ENCODE measurements around the gene OSBPL7. TPM values are rescaled to one million over a fixed set of nuclear protein-coding genes. Genes with fewer than 3 reads are reported as not detected.

The OSBPL7 gene
- total and polyA plus RNA-seq, 8 donors: 8.4 to 34.7 (median 13.7) TPM

- Histone ChIP-seq H3K4me3 (no peak overlapping the region), H3K36me3 (peaks cover 0 to 39% (median 14%) of the 10 kb centered on the region in 3 donors), H3K27ac (no peak overlapping the region), H3K9me3 (no peaks in the 10 kb centered on the region), H3K27me3 (no peaks in the 10 kb centered on the region), H3K4me1 (peaks cover 0 to 14% (median 4%) of the 10 kb centered on the region in 3 donors)
- intact Hi-C loops (cut with DNase I): no loop called here
- FAIRE-seq (no peak), DNase-seq (peak in 2 of 6 donors; percentile 8 to 27), ATAC-seq (no peak)
- WGBS, 2 donors: 87 to 93% methylated on average over 10 to 11 of the region's 11 CpGs
- no peak for TF ChIP-seq CTCF (IDR thresholded peaks at IDR 0.05)
Observed at GRCh38 chr17:47818002-47818695, 3.4 kb downstream of the OSBPL7 start.

- intact Hi-C loops (cut with DNase I): no loop called here
- peaks cover 0 to 39% (median 14%) of the 10 kb centered on the region in 3 donors for H3K36me3 ChIP-seq
- ATAC-seq (no peak), FAIRE-seq (no peak), DNase-seq (peak in 2 of 6 donors; percentile 23 to 28)
- WGBS, 2 donors: 95 to 97% methylated on average over 10 of the region's 10 CpGs
- H3K27me3 ChIP-seq: no peaks in the 10 kb centered on the region
- H3K9me3 ChIP-seq: no peaks in the 10 kb centered on the region
- H3K4me3 ChIP-seq: no peak overlapping the region
- no peak for TF ChIP-seq CTCF (IDR thresholded peaks at IDR 0.05)
- no peak overlapping the region for H3K27ac ChIP-seq
- H3K4me1 ChIP-seq: peaks cover 1 to 13% (median 5%) of the 10 kb centered on the region in 3 donors
Observed at GRCh38 chr17:47816947-47817346, 4.6 kb downstream of the OSBPL7 start.

GRCh38 chr17:47816111-47816735, 5.4 kb downstream of the OSBPL7 start:
- WGBS, 2 donors: 95% methylated on average over 21 of the region's 21 CpGs
- DNase-seq (peak in 5 of 6 donors; percentile 9 to 74 (median 34)), ATAC-seq (no peak), FAIRE-seq (no peak)
- Histone ChIP-seq H3K27ac (no peak overlapping the region), H3K27me3 (no peaks in the 10 kb centered on the region), H3K9me3 (no peaks in the 10 kb centered on the region), H3K4me3 (no peak overlapping the region), H3K4me1 (peaks cover 6 to 20% (median 11%) of the 10 kb centered on the region in 3 donors), H3K36me3 (peaks cover 0 to 39% (median 14%) of the 10 kb centered on the region in 3 donors)
- intact Hi-C loops (cut with DNase I): no loop called here
- TF ChIP-seq CTCF (IDR thresholded peaks at IDR 0.05): no peak

- Histone ChIP-seq H3K27ac (no peak overlapping the region), H3K9me3 (no peaks in the 10 kb centered on the region), H3K27me3 (no peaks in the 10 kb centered on the region), H3K4me1 (peaks cover 11 to 20% (median 18%) of the 10 kb centered on the region in 3 donors), H3K4me3 (no peak overlapping the region), H3K36me3 (peaks cover 0 to 39% (median 14%) of the 10 kb centered on the region in 3 donors)
- DNase-seq: peak in 4 of 6 donors; percentile 8 to 41 (median 12)
- ATAC-seq: no peak
- no peak for FAIRE-seq
- TF ChIP-seq CTCF (IDR thresholded peaks at IDR 0.05): no peak
- WGBS, 2 donors: 91 to 92% methylated on average over 21 of the region's 21 CpGs
- intact Hi-C loops (cut with DNase I): no loop called here
Observed at GRCh38 chr17:47815106-47815918, 6.3 kb downstream of the OSBPL7 start.
